Stimulated activated CD4-positive, alpha-beta T cell treated with anti-CD3 and anti-CD28 coated beads, TNF-alpha, amount 100 ng/mL, for 1 hour (primary cell): Measurements from ENCODE around the gene KCNQ1.
"Not testable (repeated sequence)": the region's sequence is repeated elsewhere in the genome, so short reads cannot be mapped to it uniquely, and the experiment has no call there.

Experiments used
- DNase-seq, 3 donors: peaks; one replicate each; pipeline ENCODE4 v3.0.0-alpha.2; 2020; ENCODE audit warnings: low read depth in 3 of 3, low spot score in 1 of 3

KCNQ1 gene

DNA sequence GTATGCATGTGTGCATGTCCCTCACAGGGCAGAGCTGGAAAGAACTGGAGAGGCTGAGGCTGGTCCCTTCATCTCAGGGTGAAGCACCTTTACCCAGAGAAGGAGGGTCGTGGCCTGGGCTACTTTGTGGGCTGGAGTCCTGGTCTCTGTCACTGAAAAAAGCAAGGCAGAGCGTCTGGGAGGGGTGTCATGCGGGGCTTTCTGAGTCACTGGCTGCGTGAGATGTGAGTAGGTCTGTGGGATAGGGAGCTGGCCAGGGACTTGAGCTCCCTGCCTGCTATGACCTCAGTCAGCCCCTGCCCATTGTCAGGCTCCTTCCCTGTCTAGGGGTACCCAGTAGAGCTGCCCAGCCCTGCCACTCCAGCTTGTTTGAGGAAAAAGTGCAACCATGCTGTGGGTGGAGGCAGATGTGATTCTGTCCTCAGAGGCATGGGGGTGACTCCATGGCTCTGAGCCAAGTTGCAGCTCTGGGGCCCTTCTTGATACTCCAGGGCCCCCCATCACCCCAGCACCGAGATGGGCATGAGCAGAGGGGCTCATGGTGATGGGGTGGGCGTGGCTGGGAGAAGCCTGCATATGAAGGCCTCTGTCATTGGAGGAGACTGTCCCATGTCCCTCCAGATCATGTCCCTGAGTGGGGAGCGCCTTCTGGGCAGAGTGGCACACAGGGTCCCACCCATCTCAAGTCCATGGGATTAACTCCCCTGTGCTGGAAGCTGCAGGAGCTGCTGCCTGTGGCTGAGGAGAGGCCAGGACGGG, 27.8 kb downstream of the KCNQ1 start:
- DNase-seq, result no peak

DNA sequence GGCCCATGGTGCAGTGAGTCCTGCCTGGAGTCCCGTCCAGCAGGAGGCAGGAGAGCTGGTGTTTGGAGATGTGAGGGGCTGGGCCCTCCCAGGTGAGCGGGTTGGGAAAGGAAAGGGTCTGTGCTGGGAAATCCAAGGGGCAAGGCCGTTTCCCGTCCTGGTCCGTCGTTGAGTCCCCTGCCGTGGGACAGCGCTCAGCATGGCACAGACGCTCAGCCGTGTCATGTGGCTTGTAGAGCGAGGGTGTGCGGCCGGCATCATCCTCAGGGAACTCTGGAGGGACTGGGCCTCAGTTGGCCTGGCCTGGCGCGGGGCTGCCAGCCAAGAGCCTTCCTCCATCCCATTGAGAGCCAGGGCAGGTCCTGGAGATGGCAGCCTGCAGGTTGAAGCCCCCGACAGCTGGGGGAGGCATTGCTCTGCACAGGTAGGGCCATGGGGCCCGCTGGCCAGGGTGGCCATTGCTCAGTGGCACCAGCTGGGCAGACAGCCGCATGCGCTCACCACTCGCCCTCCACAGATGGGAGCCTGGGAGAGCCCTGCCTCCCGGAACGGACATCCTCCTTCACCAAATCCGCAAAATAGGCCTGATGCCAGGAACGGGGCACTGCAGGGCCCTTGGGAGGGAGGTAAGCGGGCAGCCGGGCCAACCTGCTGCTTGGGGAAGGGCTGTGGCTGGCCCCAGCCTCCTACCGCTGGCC, 28.7 kb downstream of the KCNQ1 start:
- DNase-seq, result no peak

DNA sequence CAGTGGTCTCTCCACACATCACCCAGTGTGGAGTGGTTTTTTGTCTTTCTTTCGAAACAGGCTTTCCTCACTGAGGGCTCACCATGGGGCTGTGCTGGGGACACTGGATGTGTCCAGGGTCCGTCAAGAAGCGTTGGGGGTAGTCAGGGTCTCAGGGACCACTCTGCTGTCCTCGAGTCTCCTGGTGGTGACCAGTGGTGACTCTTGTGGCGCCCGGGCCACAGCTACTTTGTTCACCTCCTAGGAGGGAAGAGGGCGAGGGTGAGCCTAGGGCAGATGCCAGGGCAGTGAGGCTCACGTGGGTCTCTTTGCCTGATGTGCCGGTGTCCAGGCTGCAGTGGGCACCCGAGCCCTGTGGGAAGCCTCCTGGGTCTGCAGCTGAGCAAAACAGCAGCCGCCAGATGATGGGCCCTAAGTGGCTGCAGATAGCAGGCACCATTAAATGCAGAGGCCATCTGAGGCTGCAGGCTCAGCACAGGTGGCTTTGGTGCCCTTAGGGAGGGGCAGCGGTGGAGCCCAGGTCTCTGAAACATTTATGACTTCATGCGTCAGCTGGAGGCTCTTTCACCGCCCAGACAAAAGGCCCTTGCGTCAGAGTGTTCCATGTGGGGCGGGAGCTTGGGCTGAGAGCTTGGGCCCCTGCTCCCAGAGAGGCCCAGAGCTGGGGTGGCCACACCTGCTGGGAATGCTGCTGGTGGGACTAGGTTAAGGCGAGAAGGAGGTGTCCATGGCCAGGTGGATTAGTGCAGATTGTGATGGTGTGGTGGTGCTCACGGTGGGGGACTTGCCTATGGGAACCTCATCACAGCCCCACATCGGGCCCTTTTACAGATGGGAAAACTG, 29.5 kb downstream of the KCNQ1 start:
- no peak for DNase-seq

DNA sequence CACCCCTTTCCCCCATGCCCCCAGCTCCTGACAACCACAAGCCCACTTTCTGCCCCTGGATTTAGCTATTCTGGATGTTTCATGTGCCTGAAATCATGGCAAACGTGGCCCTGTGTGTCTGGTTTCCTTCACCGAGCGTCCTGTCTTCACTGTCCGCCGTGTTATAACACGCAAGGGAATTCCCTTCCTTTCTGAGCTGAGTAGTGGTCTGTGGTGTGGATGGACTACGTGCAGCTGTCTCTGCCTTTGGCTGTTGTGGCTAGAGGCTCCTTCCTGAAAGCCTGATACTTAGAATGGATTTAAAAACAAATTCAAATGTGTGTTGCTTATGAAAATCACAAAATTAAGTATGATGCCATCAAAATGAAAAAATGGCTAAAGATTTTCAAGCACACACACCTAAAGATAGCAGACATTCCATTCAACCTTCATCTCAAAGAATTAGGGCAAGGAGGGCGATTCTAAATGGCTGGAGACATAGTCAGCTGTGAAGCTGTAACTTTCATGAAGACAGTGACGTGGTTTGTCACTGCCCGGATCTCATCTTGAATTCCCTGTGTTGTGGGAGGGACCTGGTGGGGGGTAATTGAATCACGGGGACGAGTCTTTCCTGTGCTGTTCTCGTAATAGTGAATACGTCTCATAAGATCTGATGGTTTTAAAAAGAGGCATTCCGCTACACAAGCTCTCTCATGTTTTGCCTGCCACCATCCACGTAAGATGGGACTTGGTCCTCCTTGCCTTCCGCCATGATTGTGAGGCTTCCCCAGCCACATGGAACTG, 30.5 kb downstream of the KCNQ1 start:
- DNase-seq, result no peak

DNA sequence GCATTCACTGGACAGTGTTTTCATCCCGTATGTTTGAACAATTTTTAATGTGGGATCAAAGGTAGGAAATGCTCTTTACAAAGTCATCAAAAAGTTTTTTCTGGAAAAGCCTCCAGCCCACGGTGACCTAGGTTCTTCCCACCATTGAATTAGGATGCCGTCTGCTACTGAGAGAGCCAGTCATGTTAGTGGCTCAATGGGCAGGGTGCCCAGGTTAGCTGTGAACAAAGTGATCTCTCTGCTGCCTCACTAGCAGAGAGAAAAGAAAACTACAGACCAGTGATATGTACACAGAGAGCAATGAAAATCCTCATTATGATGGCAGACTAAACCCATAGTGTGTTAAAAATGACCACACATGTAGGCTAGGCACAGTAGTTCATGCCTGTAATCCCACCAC, 32.4 kb downstream of the KCNQ1 start:
- DNase-seq, result no peak

DNA sequence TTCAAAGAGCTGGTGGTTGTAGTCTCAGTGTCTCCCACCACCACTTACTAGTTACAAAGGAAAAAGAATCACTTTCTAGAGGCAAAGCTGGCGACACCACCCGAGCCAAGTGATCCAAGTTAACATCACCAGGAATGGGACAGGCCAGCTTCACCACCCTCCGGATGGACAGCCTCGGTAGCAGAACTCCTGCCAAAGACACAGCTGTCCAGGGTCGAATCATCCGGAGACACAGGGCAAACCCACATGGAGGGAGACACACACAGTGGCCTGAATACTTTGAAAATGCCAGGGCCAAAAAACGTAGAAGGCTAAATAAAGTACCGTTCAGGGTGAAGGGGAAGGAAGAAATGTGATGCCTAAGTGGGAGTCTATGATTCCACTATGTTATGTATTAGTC, 33.1 kb downstream of the KCNQ1 start:
- DNase-seq, result no peak

DNA sequence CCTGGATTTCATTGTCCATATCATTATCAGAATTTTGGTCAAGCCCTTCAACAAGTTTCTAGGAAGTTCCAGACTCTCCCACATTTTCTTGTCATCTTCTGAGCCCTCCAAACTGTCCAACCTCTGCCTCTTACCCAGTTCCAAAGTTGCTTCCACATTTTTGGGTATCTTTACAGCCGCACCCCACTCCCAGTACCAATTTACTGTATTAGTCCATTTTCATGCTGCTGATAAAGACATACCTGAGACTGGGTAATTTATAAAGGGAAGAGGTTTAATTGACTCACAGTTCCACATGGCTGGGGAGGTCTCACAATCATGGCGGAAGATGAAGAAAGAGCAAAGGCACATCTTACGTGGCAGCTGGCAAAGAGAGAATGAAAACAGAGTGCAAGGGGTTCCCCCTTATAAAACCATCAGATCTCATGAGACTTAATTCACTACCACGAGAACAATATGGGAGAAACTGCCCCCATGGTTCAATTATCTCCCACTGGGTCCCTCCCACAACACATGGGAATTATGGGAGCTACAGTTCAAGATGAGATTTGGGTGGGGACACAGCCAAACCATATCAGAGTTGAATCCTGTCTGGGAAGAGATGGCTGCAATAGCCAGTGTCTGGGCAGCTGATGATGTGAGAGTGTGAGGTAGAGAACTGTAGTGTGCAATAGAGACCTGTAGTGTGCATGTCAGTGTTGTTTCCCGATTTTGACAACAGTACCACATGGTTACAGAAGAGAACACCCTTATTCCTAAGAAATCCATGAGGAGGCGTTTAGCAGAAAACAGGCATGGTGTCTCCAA, 35.5 kb downstream of the KCNQ1 start:
- not testable (repeated sequence) for DNase-seq

DNA sequence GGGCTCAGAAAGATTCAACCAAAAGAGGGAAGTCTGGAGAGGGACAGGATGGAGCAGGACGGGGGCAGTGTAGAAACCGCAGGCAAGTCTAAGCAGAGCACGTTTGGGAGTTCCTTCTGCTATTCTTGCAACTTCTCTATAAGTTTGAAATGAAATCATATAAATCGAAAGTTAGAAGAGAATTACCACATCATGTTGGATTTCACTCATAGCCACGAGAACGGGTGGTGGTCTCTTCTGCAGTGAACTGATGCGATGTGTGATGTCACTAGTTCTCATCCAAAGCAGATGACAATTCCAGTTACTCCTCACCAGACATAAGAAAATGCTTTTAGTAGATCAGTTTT, 36.0 kb downstream of the KCNQ1 start:
- DNase-seq, result no peak

DNA sequence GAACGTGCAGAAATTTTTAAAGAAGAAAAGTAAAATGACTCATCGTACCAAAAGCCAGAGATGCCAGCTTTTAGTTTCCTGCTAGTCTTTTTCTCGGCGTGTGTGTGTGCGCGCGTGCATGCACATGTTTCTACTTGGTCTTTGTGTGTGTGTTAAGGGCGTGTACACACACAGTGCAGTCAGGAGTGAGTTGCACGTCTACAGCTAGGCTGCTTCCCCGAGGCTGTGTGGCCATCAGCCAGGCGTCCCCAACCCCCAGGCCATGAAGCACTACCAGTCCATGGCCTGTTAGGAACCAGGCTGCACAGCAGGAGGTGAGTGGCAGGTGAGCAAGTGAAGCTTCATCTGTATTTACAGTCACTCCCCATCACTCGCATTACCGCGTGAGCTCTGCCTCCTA, 36.4 kb downstream of the KCNQ1 start:
- no peak for DNase-seq

DNA sequence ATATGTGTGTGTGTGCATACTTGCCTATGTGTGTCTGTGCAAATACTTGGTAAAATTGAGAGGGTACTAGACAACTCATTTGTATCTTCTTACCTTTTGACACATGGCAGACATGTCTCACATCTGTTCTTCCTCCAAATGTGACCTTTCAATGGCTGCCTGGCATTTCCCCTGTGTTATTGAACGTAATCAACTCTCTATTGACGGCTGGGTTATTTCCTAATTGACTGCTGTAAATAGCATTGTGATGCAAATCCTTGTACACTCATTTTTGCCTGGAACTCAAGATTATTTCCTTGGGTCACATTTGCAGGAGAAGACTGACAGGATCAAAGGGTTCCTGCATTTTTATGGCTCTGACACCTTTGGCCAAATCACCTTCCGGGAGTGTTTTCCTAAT, 37.4 kb downstream of the KCNQ1 start:
- DNase-seq, result no peak

DNA sequence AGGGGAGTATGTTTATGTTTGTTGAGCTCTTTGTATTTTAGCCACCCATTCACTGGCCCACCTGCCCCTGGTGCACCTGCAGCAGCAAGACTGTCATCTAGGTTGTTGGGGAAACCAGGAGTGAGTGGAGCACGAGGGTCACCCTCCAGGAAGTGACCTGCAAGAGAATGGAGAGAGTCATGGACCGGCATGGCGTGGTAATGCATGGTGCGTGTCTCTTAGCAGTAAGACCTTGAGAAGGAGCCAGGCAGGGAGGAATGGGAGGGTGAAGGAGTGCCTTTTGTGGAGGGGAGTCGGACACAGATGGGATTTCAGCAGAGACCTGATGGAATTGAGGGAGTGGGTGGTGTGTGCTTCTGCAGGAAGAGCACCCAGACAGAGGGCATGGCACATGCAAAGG, 37.9 kb downstream of the KCNQ1 start:
- DNase-seq, result no peak

DNA sequence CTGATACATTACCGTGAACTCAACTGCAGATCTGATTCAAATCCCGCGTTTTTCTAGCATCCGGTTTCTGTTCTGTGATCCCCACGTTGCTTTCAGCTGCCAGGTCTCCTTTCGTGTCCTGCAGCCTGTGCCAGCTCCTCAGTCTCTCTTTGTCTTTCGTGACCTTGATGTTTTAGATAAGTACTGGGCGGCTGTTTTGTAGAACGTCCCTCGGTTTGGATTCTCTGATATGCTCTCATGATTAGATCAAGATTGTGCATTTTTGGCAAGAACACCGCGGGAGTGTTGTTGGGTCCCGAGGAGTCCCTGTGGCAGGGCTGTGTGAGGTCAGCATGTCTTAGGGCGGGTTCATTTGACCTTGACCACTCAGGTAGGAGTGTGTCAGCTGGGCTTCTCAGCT, 38.6 kb downstream of the KCNQ1 start:
- no peak for DNase-seq

DNA sequence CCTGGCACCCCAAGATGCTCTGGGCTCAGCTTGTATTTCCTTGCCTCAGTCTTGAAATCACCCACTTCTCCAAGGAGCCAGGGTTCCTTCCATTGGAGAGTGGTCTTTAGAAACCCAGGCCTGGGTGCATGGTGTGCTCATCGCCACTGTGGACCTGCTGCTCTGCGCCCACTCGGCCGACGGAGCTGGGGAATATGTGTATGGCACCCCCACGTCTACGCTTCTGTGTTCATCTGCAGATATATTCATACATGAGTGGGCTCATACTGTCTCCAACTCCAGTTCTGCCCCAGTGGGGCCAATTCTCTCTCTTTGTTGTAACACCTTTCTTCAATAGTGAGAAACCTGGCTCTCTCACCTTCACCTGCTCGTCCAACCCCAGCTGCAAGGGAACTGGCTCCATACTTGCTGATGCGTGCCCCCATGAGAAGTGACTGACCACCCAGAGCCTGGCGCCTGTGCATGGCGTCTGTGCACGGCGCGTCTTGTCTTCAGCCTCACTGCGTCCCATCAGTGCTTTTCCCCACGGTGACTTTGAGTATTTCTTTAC, 39.8 kb downstream of the KCNQ1 start:
- no peak for DNase-seq

DNA sequence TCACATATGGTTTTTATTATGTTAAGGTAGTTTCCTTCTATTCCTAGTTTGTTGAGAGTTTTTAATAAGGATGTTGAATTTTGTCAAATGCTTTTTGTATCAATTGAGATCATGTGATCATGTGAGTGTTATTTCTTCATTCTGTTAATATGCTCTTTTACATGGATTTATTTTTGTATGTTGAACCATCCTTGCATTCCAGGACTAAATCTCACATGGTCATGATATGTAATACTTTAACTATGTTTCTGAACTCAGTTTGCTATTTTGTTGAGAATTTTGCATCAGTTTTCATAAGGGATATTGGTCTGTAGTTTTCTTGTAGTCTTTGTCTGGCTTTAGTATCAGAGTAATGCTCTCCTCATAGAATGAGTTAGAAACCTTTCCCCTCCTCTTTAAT, 43.2 kb downstream of the KCNQ1 start:
- no peak for DNase-seq

DNA sequence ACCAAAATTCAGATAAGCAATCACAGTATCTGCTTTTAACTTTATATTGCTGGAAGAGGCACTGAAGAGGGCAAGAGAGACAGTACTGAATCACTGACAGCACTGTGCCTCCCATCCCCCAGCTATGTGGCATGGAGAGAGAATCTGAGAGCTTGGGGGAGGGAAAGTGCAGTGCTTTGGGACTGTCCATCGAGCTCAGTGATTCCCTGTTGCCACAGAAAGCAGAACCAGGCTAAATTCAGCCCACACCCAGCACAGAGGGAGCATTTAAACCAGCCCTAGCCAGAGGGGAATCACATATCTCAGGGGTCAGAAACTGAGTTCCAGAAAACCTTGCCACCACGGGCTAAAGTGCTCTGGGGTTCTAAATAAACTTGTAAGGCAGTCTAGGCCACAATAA, 44.3 kb downstream of the KCNQ1 start:
- DNase-seq, result no peak

DNA sequence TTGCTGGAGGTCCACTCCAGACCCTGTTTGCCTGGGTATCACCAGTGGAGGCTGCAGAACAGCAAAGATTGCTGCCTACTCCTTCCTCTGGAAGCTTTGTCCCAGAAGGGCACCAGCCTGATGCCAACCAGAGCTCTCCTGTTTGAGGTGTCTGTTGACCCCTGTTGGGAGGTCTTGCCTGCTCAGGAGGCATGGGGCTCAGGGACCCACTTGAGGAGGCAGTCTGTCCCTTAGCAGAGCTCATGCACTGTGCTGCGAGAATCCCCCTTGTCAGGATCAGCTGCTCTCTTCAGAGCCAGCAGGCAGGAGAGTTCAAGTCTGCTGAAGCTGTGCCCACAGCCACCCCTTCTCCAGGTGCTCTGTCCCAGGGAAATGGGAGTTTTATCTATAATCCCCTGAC, 53.1 kb downstream of the KCNQ1 start:
- DNase-seq, result not testable (repeated sequence)

DNA sequence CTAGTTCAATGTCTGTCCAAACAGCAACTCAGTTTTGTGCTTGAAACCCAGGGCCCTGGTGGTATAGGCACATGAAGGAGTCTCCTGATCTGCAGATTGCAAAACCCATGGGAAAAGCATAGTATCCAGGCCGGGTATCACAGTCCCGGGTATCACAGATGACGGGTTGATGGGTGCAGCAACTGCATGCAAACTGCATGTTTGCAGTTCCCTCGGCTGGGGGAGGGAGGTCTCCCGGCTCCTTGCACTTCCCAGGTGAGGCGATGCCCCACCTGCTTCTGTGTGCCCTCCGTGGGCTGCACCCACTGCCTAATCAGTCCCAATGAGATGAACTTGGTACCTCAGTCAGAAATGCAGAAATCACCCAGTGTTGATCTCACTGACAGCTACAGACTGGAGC, 53.9 kb downstream of the KCNQ1 start:
- DNase-seq, result no peak

DNA sequence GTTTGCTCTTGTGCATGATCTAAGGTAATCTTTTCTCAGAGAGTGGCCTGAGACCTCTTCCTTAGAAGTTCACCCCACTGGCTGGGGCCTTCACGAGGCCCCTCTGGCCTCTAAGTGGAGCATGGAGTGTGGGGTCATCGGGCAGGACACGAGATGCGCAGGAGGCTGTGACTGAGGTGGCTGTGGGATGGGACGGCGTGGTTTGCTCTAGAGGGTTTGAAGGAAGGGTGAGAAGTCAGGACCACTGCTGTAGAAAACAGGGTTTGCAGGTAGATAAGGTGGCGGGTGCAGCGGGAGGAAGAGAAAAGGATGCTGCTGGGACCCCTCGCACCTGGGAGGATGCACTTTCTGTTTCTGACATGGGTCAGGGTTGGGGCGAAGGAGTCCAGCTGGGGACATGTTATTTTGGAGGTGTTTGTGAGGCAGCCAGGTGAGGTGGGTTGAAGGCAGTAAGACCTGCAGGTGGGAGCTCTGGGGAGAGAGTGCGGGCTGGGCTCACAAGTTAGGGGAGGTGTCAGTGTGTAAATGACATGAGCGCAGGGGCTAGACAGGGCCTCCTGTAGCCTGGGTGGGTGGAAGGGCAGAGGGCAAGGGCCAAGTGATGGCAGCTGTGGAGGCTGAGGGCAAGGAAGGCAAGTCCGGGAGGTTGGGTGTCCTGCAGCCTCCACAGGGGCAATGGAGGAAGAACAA, 62.5 kb downstream of the KCNQ1 start:
- DNase-seq, result no peak

DNA sequence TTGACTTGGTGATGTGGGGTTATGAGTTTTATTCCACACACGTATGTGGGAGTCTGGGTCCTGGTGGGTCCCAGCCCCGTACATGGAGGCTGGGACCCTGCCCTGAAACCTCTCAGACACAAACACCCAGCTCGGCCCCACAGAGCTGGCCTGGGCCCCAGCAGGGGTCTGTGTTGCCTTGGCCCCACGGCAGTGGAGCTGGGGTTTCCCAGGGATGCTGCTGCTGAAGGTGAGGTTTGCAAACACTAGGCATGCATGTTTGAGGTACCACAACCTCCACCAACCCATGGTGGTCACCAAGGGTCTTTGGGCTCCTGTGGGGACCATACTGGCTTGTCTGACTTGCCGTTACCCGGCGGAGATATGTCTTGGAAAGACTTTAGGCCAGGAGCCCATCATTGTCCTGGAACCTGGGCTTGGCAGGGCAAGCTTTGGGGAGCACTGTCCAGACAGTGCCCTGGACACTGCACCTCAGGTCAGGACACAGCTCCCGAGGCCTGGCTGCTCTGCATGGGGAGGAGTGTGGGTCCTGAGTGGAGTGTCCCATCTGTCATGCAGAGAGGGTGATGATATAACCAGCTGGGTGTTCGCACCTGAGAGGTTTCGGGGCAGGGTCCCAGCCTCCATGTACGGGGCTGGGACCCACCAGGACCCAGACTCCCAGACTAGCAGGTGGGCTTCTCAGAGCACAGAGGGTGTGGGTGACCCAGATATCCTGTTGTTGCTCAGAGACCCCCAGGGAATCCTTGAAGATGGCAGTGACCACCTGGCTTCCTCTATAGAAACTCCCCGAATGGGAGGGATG, 63.3 kb downstream of the KCNQ1 start:
- no peak for DNase-seq
